ENCODE data around the gene UST. TPM values are rescaled to one million over a fixed set of nuclear protein-coding genes. Genes with fewer than 3 reads are reported as not detected.
"Not testable (repeated sequence)": the region's sequence is repeated elsewhere in the genome, so short reads cannot be mapped to it uniquely, and the experiment has no call there.

The UST gene
- polyA plus RNA-seq, 3 donors: 9.9 to 12.9 (median 10.8) TPM

GRCh38 chr6:148720897-148721296 lies 25.9 kb upstream of the UST start:
- DNase-seq (ENCODE audit: extremely low read depth in 1 of 11, low read depth in 9 of 11, low spot score in 4 of 11): no peak

DNA sequence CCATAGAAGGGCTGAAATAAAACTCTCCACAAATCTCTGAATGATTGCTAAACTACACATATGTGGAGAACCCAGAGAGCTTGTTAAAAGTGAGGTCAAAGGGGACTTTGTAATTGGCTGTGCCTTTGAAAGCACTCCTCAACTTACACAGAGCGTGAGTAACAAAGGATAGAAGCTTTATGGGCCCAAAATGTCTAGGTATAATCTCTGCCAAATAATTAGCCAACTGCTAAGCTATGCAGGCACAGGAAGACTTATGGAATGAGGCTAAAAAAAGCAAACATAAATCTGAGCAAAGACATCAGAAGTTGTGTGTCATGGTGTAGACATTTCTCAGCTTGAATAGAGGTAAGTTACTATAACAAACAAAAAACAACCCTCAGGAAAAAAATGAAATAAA lies 23.3 kb upstream of the UST start:
- DNase-seq (ENCODE audit: extremely low read depth in 1 of 11, low read depth in 9 of 11, low spot score in 4 of 11): no peak

- DNase-seq (ENCODE audit: extremely low read depth in 1 of 11, low read depth in 9 of 11, low spot score in 4 of 11): no peak
Measured at GRCh38 chr6:148724428-148724827, 22.4 kb upstream of the UST start.

- no peak for DNase-seq (ENCODE audit: extremely low read depth in 1 of 11, low read depth in 9 of 11, low spot score in 4 of 11)
Measured at GRCh38 chr6:148727104-148727503, 19.7 kb upstream of the UST start.

DNA sequence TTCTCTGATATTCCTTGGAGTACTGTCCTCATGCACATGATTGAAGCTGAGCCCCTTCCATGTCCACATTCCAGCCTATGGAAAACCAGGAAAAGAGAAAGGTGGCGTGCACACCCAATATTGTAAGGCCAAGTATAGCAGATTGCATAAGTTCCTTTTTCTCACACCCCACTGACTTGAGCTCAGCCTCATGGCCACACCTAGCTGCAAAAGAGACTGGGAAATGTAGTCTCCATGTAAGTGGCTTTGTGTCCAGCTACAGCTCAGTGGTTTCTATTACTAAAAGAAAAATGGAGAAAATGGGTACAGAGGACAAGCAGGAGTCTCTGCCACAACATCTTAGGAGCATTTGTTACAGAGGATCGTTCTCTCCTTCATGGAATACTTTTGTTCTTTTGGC lies 10.8 kb upstream of the UST start:
- DNase-seq (ENCODE audit: extremely low read depth in 1 of 11, low read depth in 9 of 11, low spot score in 4 of 11): no peak

- no peak for DNase-seq (ENCODE audit: extremely low read depth in 1 of 11, low read depth in 9 of 11, low spot score in 4 of 11)
Measured at GRCh38 chr6:148736774-148737412, 9.9 kb upstream of the UST start.

DNA sequence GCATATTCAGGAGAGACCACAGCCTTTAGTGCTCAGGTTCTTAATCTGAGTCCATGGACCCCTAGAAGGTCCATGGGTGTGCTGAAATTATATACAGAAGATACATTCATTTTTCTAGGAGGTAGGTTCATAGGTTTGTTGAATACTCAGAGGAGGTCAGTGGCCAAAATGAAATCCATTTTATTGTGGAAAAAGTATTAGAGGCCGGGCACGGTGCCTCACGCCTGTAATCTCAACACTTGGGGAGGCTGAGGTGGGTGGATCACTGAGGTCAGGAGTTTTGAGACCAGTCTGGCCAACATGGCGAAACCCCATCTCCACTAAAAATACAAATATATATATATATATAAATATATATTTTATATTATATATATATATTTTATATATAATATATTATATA lies 9.0 kb upstream of the UST start:
- no peak for DNase-seq (ENCODE audit: extremely low read depth in 1 of 11, low read depth in 9 of 11, low spot score in 4 of 11)

DNA sequence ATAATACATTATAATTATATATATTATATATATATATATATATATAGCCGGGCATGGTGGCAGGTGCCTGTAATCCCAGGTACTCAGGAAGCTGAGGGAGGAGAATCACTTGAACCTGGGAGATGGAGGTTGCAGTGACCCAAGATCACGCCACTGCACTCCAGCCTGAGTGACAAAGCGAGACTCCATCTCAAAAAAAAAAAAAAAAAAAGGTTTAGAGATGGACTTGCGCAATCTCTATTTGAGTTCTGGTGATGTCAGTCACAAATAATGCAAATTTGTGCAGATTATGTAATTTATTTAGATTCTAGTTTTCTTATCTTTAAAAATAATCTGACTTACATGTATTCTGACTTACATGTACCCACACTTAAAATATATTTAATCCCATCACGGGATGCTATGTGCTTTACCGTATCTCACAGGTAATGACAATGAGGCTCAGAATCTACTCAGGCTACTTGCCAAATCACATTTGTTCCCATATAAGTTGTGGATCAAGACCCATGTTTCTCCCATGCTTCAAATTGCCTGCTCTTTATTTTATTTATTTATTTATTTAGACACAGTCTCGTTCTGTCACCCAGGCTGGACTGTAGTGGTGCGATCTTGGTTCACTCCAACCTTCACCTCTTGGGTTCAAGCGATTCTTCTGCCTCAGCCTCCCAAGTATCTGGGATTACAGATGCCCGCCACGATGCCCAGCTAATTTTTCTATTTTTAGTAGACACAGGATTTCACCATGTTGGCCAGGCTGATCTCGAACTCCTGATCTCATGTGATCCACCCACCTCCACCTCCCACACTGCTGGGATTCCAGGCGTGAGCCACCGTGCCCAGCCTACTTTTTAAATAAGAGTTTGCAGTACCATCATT lies 7.6 kb upstream of the UST start:
- no peak for DNase-seq (ENCODE audit: extremely low read depth in 1 of 11, low read depth in 9 of 11, low spot score in 4 of 11)

- no peak for DNase-seq (ENCODE audit: extremely low read depth in 1 of 11, low read depth in 9 of 11, low spot score in 4 of 11)
Measured at GRCh38 chr6:148739822-148740128, 7.1 kb upstream of the UST start.

- no peak for DNase-seq (ENCODE audit: extremely low read depth in 1 of 11, low read depth in 9 of 11, low spot score in 4 of 11)
Measured at GRCh38 chr6:148743476-148743875, 3.4 kb upstream of the UST start.

DNA sequence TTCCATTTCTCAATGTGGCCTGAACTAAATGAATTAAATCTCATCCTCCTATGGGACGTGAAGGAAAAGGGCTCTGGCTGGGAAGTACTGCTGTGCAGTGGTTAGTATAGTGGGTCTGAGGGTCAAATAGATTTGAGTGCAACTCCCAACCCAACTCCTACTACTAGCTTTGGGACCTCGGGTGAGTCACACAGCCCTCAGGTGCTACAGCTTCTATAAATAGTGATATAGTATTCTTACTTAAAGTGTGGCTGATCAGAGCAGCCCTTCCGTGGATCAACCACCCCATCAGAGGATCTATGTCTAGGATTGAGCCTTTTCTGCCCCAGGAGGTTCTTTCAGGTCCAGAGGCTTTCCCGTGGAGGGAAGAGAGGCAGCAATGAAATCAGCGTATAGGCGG lies 904 bp upstream of the UST start:
- DNase-seq (ENCODE audit: extremely low read depth in 1 of 11, low read depth in 9 of 11, low spot score in 4 of 11): no peak

DNA sequence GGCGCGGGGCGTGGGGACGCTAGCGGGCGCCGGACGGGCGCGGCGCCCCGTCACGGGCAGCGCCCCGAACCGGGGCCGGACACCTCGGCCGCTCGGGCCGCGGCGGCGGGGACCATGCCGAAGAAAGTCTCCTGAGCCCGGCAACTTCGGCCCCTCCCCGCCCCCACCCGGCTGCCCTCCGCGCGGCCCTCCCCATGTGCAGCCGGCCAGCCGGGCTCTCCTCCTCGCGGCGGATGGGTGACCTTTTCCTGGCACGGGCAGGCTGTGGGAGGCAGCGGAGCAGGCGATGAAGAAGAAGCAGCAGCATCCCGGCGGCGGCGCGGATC lies 278 bp downstream of the UST start:
- peak in 3 of 11 donors; percentile 31 to 38 (median 37) for DNase-seq (ENCODE audit: extremely low read depth in 1 of 11, low read depth in 9 of 11, low spot score in 4 of 11)

- peak in 4 of 11 donors; percentile 17 to 41 (median 30) for DNase-seq (ENCODE audit: extremely low read depth in 1 of 11, low read depth in 9 of 11, low spot score in 4 of 11)
Measured at GRCh38 chr6:148747471-148748165, 788 bp downstream of the UST start.

DNA sequence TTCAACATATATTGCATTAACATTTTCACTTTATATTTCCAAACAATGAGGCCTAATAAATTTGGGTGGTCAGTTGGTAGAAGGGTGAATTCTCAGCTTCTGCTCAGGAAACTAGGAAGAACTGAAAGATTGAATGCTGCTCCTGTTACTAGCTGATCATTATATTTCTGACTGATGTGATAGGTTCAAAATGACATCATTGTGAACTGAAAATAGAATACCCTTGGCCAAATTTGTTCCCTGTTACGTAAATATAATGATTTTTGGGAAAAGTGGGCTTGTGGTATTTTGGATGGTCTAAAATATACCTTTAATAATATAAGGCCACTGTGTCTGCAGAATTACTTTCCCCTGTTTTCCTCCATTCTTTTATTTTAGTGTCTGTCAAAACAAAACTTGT lies 2.8 kb downstream of the UST start:
- DNase-seq (ENCODE audit: extremely low read depth in 1 of 11, low read depth in 9 of 11, low spot score in 4 of 11): no peak

DNA sequence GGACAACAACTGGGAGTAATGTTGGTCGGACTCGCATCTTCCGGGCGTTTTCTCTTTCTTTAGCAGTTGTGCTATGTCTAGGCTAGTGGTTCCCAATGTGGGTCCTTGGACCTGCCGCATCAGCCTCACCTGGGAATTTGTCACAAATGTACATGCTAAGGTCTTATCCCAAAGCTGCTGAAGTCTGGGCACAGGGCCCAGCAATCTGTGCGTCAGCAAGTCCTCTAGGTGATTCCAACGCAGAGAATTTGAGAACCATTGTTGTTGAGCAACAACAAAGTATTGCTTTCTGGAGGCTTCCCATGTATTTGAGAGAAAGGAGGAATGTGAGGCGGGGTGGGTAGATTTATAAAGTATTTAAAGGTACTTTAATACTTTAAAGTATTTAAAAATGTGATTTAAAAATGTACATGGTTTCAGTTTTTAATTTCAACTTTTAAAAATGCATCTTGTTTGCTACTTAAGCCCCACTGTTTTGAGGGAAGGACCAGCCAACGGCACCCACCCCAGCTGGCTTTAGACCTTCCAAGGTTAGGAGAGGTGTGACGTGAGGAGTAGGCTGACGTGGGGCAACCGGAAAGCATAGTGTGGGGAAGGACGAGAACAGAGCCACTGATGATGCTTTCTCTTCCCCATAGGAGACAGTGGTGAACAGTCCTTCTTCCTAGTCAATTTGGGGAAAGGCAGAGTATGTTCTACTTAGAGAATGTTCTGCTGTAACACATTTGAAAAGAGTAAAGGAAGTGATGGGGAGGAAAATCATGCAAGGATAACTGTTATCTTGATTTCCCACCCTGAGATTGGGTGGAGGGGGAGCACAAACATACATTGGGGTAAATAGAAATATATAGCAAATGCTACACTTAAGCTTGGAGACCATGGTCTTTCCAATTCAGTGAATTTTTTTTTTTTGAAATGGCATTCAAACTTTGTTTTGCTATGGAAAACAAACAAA lies 4.3 kb downstream of the UST start:
- no peak for DNase-seq (ENCODE audit: extremely low read depth in 1 of 11, low read depth in 9 of 11, low spot score in 4 of 11)

DNA sequence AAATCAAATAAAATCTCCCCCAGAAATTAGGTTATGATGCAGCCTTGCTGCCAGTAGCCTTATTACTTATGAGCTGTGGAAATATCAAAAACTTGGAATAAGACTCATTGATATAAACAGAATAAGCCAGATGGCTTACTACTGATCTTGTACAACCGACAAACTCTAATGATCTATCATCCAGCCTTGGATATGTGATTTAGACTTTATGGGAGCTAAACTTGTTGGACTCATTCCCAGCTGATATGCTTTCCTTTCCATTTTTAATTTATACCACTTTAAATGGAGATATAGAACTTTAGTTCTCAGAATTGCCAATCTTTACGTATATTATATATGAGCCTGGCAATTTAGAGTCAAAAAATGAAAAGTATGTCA lies 5.0 kb downstream of the UST start:
- DNase-seq (ENCODE audit: extremely low read depth in 1 of 11, low read depth in 9 of 11, low spot score in 4 of 11): no peak

GRCh38 chr6:148755379-148755778 lies 8.5 kb downstream of the UST start:
- not testable (repeated sequence) for DNase-seq (ENCODE audit: extremely low read depth in 1 of 11, low read depth in 9 of 11, low spot score in 4 of 11)

DNA sequence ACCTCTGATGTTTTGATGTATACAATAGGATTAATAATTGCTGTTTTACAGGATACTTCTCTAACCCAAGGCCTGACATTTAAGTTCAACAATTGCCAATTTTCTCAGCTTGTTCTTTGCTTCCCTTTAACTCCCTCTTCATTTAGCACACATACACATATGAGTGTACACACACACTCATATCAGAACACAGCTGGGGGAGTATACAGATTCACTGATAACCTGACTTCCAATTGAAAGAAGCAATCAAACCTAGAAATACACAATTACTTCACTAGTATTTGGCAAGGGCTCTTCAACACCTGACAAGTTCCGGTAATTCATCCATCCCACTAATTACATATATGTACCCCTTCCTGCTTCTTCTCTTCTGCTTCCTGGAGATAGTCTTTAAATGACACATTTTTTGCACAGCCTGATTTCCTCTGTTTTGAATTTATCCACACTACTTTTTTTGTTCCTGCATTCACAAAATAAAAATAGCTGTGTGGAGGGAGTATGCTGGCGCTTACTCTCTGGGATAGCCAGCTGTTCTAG lies 11.2 kb downstream of the UST start:
- no peak for DNase-seq (ENCODE audit: extremely low read depth in 1 of 11, low read depth in 9 of 11, low spot score in 4 of 11)

GRCh38 chr6:148758492-148758891 lies 11.7 kb downstream of the UST start:
- peak in 1 of 11 donors; percentile 32 for DNase-seq (ENCODE audit: extremely low read depth in 1 of 11, low read depth in 9 of 11, low spot score in 4 of 11)
